HG02763 (cell line): Measurements from ENCODE around the gene LARP4B.
"Not testable (repeated sequence)": the region's sequence is repeated elsewhere in the genome, so short reads cannot be mapped to it uniquely, and the experiment has no call there.

Experiments
- ATAC-seq: cut with Tn5 transposase; IDR thresholded peaks from one replicate; pipeline ENCODE4 v1.9.1; 2021; ENCODE audit warnings: mild to moderate bottlenecking, moderate library complexity; ENCODE audit not compliant: unreplicated experiment

Gene LARP4B

DNA sequence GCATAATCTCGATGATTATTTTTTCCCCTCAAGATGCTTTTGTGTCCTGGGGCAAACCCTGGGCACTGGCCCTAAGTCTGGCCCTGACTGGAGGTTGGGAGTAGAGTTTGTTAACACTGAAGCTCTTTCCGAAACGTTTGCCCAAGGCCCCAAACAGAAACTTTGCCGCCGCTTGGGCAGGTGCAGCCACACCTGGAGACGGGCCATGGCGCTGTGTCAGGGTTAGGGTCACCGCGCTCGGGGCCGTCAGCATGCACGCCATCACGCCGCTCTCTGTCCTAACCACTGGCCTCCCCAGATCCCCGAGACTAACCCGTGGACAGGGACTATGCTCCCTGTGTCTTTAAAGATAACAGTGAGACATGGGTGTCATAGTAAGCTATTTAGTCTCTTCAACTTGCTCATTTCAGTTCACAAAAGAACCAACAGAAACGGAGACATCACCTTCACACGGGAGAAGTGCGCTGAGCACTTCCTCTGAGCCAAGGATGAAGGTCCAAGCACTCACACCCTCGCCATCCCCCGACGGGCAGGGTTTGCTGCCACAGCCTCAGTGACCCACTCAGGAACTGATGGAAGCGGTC is 156.8 kb downstream of the LARP4B start:
- no peak for ATAC-seq

DNA sequence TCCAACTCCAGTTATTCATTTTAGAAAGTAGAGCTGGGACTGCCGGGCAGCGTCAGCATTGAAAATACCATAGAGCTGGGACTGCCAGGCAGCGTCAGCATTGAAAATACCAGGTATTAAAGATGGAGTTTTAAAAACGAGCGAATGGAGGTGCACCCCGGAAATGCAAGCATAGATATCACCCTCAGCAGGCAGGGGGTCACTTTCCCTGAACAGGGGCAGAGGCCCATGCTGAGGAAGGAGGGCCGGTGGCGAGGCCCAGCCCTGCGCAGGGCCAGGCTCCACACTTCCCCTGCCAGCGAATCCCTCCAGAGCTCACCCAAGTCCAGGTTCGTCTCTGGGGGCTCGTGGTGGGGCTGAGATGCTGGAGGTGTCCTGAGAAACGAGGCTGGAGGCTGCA is 157.3 kb downstream of the LARP4B start:
- ATAC-seq = no peak

DNA sequence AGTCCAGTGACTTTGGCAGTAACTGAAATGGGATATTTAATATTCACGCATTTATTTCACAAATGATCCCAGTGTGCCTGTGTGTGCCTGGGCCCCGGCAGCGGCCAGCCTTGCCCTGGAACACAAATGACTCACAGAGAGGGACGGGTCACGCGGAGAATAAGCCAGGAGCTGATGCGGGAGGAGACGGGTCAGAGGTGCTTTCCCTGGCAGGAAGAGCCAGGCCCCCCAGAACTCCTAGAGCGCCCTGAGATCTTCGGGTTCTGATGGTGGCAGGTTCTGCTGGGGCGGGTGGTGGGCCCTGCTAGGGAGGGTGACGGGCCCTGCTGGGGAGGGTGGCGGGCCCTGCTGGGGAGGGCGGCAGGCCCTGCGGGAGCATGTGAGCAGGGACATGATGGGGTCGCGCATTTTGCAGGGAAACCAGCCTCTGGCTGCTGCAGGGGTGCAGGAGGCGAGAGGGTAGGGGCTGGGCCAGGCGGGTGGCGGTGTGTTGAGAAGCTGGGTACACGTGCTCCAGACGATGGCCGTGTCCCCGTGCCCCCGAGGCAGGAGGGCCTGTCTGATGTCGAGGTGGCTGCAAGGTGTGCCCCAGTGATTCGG is 157.8 kb downstream of the LARP4B start:
- no peak for ATAC-seq

DNA sequence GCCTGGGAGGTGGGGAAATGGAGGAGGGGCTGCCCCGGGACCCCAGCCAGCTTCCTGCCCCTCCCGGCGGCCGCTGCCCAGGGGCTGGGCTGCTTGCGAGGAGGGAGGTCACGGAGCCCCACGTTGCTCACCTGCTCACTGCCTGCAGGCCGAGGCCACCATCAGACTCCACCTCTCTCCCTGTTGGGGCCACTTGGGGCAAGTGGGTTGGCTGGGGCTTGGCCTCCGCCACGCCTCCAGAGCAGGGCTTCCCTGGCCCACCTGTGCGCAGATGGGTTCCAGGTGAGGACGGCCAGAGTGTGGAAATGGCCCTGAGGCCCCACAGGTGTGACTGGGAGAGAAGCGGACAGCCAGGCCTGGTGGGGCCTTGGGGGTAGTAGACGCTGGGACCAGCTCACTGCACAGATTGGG is 159.3 kb downstream of the LARP4B start:
- no peak for ATAC-seq

DNA sequence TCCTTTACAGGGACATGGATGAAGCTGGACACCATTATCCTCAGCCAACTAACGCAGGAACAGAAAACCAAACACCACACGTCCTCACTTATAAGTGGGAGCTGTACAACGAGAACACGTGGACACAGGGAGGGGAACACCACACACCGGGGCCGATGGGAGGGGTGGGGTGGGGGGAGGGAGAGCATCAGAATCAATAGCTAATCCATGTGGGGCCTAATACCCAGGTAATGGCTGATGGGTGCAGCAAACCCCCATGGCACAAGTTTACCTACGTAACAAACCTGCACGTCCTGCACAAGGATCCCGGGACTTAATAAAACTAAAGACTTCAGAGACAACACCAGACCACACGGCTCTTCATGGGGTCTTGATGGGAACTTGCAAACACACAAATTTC is 159.9 kb downstream of the LARP4B start:
- no peak for ATAC-seq

DNA sequence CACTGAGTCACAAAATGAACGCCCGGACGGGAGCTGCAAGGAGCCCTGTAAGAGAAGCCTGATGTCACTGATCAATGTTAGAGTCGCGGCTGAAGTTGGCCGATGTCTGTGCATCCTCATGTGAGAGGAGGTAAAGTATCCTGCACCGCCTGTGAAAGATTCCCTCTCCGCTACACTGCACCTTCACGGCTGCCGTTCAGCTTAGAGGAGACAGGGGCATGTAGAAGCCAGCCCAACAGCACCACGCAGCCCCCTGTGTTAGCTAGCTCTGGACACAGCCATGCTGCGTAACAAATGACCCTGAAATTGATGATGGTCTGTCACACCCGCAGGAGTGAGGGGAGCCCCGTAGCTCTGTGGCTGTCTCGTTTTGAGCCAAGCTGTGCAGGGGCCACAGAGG is 160.5 kb downstream of the LARP4B start:
- no peak for ATAC-seq

DNA sequence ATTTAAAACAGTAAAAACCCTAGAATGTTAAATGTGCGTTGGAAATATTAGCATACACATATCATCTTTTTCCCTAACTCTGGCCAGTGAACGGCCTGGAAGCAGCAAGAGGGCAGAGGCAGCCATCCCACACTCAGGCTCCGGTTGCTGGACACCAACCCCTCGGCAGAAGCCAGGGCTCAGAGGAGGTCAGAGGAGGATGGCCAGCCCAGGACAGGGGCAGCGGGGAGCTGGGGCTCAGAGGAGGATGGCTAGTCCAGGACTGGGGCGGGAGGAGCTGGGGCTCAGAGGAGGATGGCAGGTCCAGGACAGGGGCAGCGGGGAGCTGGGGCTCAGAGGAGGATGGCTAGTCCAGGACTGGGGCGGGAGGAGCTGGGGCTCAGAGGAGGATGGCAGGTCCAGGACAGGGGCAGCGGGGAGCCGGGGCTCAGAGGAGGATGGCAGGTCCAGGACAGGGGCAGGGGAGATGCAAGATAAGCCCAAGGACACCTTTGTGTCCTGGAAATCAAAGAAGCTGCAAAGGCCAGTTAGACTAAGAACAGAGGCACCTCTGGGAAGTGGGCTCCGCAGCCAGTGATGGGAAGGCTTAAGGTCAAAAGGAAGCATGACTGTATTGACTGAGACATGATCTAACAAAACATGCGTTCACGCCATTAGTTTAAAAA is 161.3 kb downstream of the LARP4B start:
- not testable (repeated sequence) for ATAC-seq

DNA sequence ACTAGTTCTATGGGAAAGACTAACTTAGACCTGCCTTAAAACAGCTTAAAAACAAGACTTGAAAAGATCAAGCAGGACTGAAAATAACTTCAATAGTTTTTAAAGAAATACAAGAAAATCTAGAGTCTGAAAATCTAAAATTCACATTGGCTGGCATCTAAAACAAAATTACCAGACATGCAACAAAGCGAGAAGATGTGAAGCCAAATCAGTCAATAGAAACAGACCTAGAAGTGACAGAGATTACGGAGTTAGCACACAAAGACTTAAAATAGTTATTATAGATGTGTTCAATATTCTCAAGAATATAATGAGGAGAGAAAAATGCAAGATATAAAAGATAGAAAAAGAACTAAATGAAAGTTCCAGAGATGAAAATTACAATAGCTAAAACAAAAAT is 163.7 kb downstream of the LARP4B start:
- ATAC-seq = no peak

DNA sequence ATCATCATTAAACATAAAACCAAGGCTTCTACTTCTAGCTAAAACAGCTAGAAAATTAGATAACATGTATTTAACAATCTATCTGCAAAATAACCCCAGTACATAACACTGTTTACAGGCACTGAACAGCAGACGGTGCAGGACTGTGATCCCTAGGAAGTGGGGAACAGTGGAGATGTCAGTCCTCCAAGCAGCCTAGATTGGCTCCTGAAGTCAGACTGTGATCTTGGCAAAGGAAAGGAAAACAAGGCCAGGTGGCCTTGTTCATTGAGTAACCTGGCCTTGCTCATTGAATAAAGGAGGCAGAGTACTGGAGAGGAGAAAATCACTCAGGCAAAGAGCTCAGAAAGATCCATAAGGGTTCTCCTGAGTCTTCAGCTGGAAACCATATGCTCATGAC is 164.3 kb downstream of the LARP4B start:
- ATAC-seq = no peak

DNA sequence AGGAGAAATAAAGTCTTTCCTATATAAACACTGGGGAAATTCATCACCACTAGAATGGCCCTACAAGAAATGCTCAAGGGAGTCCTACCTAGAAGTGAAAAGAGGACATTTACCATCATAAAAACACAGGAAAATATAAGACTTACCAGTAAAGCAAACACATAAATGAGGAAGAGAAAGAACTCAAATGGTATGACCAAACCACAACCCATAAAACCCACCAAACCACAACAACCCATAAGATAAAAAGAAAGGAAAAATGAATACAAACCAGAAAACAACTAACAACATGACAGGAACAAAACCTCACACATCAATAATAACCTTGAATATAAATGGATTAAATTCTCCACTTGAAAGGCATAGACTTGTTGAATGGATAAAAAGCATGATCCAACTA is 170.1 kb downstream of the LARP4B start:
- no peak for ATAC-seq

DNA sequence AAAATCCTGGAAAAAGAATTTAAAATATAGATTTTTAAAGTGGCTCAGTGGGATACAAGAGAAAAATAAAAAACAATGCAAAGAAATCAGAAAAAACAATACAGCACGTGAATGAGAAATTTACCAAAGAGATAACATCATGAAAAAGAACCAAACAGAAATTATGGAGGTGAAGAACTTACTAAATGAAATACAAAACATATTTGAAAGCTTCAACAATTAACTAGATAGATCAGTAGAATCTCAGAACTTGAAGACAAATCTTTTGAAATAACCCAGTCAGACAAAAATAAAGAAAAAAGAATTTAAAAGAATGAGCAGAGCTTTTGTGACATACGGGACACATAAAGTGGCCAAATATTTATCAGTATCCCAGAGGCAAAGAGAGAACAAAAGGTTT is 170.9 kb downstream of the LARP4B start:
- ATAC-seq = no peak

DNA sequence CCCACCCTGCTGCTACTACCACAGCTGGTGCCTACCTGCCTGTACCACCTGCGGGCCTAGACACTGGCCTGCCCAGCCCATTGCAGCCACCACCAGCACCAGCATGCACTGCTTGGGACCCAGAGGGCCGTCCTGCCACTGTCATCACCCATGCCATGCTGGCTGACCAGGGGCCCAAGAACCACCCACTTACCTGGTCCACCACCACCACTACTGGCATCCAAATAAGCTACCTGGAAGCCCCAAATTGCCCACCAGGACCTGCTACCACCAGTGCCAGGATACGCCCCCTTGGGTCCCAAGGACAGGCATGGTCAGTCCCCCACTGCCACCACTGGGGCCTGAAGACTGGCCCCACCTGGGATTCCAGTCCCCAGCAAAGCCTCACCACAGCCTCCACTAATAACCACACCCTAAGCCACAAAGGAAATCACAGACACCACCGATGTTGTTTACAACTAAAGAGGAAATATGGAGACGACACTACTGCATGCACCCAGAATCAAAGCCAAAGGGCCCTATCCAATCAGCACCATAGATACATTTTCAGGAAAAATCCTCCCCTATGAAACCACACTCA is 171.5 kb downstream of the LARP4B start:
- no peak for ATAC-seq
